HCT116 (cell line): ENCODE results near the gene MAGEA4. TPM values are rescaled to one million over a fixed set of nuclear protein-coding genes. Genes with fewer than 3 reads are reported as not detected.

ENCODE experiments used
- ATAC-seq: fragments of 200-7000 bp; cut with Tn5 transposase; 2 replicates; pipeline ENCODE4 v1.9.1; 2020; ENCODE audit warnings: mild to moderate bottlenecking, moderate library complexity
- BruUV-seq: library from RNA; stranded (reverse); fragments of 400-500 nt; replicated peaks from 2 replicates; lab custom pipeline; 2021; lab: Mats Ljungman, UMichigan
- CTCF ChIA-PET: fragments of 300-600 bp; sonication (Branson Sonifier 250); formaldehyde crosslinking; loops from one replicate; lab custom pipeline; 2021; ENCODE audit warnings: antibody characterized with exemption; lab: Charles Lee
- POLR2A ChIA-PET: fragments of 300-600, 350-600 bp; sonication (Branson Sonifier 250); formaldehyde crosslinking; loops from one replicate; lab custom pipeline; 2021; ENCODE audit warnings: antibody characterized with exemption; lab: Charles Lee
- RAD21 ChIA-PET, 2 experiments: fragments of 300-600 bp; sonication (Branson Sonifier 250); formaldehyde crosslinking; loops; one replicate each; lab custom pipeline; 2023; ENCODE audit warnings: low total read pairs in 2 of 2; ENCODE audit not compliant: uncharacterized antibody in 2 of 2, unreplicated experiment in 2 of 2, low non-redundant PET in 1 of 2; lab: Charles Lee
- DNase-seq: peaks from one replicate; pipeline ENCODE4 v3.0.0-alpha.2; 2010; ENCODE audit warnings: low read depth, low spot score
- H2AFZ ChIP-seq: fragments of 200-600 bp; shearing (Covaris generic), sonication (generic); 2 replicates; pipeline ENCODE4 v1.6.1; 2017; ENCODE audit warnings: low read depth, mixed run types, mixed read lengths, antibody characterized with exemption, low read length; ENCODE audit not compliant: poor library complexity, severe bottlenecking
- H3K27ac ChIP-seq: 2 replicates; pipeline ENCODE4 v1.5.1; 2012; ENCODE audit warnings: low read depth, low read length
- H3K27me3 ChIP-seq: fragments of 200-600 bp; sonication (generic); 2 replicates; pipeline ENCODE4 v1.6.1; 2016; ENCODE audit warnings: mixed run types, low read length, mixed read lengths; ENCODE audit not compliant: insufficient read depth
- H3K36me3 ChIP-seq, 2 experiments: fragments of 200-500 bp in 1 of 2; fragments of 200-600 bp in 1 of 2; sonication (Bioruptor generic) in 1 of 2; sonication (generic) in 1 of 2; 2 replicates each; pipeline versions ENCODE4 v1.5.1 to v1.6.1; 2014 to 2016; ENCODE audit warnings: low read length in 2 of 2, inconsistent platforms in 1 of 2, mixed read lengths in 1 of 2, mixed run types in 1 of 2; ENCODE audit not compliant: insufficient read depth in 2 of 2, control insufficient read depth in 1 of 2
- H3K4me1 ChIP-seq, 2 experiments: fragments of 200-600 bp in 1 of 2; sonication (generic) in 1 of 2; 2 replicates each; pipeline versions ENCODE4 v1.5.1 to v1.6.1; 2012 to 2017; ENCODE audit warnings: low read length in 2 of 2, inconsistent platforms in 1 of 2, mild to moderate bottlenecking in 1 of 2, mixed read lengths in 1 of 2, mixed run types in 1 of 2, moderate library complexity in 1 of 2; ENCODE audit not compliant: insufficient read depth in 2 of 2, control insufficient read depth in 1 of 2
- H3K4me2 ChIP-seq: fragments of 200-600 bp; sonication (generic); 2 replicates; pipeline ENCODE4 v1.6.1; 2017; ENCODE audit warnings: mixed run types, low read length, mixed read lengths
- H3K4me3 ChIP-seq, 2 experiments: fragments of 200-600 bp in 1 of 2; sonication (generic) in 1 of 2; replicated peaks in 1 of 2; 2 replicates each; pipeline ENCODE4 v1.5.1; 2011 to 2016; ENCODE audit warnings: low read length in 2 of 2, control low read depth in 1 of 2, low read depth in 1 of 2, mild to moderate bottlenecking in 1 of 2, mixed read lengths in 1 of 2, mixed run types in 1 of 2
- H3K79me2 ChIP-seq: fragments of 200-600 bp; sonication (generic); 2 replicates; pipeline ENCODE4 v1.6.1; 2017; ENCODE audit warnings: mild to moderate bottlenecking, mixed run types, low read length, moderate library complexity, mixed read lengths; ENCODE audit not compliant: insufficient read depth
- H3K9ac ChIP-seq: fragments of 200-600 bp; sonication (generic); 2 replicates; pipeline ENCODE4 v1.6.1; 2016; ENCODE audit warnings: low read length, mixed read lengths
- H3K9me2 ChIP-seq: fragments of 200-600 bp; sonication (generic), shearing (Covaris generic); 2 replicates; pipeline ENCODE4 v1.6.1; 2017; ENCODE audit warnings: mixed run types, mild to moderate bottlenecking, moderate library complexity; ENCODE audit not compliant: insufficient read depth
- H3K9me3 ChIP-seq, 2 experiments: fragments of 200-500 bp in 1 of 2; fragments of 200-600 bp in 1 of 2; sonication (Bioruptor generic) in 1 of 2; sonication (generic) in 1 of 2; 2 replicates each; pipeline ENCODE4 v1.6.1; 2014 to 2017; ENCODE audit warnings: low read length in 2 of 2, mixed read lengths in 2 of 2, inconsistent platforms in 1 of 2, low read depth in 1 of 2, mild to moderate bottlenecking in 1 of 2, mixed run types in 1 of 2, moderate library complexity in 1 of 2; ENCODE audit not compliant: control insufficient read depth in 1 of 2, insufficient read depth in 1 of 2
- H4K20me1 ChIP-seq: fragments of 200-600 bp; sonication (generic), shearing (Covaris generic); 2 replicates; pipeline ENCODE4 v1.6.1; 2017; ENCODE audit warnings: mixed run types, mild to moderate bottlenecking, moderate library complexity; ENCODE audit not compliant: insufficient read depth
- ATF3 ChIP-seq: IDR thresholded peaks from 2 replicates; pipeline ENCODE4 v1.6.1; 2012
- CBX3 ChIP-seq: IDR thresholded peaks from 2 replicates; pipeline ENCODE4 v1.6.1; 2012; ENCODE audit warnings: low read depth
- CEBPB ChIP-seq: IDR thresholded peaks from 2 replicates; pipeline ENCODE4 v1.6.1; 2012; ENCODE audit warnings: low read depth
- ELF1 ChIP-seq: IDR thresholded peaks from 2 replicates; pipeline ENCODE4 v1.6.1; 2012; ENCODE audit warnings: low read depth, borderline replicate concordance
- EZH2phosphoT487 ChIP-seq: fragments of 200-600 bp; IDR thresholded peaks from 2 replicates; pipeline ENCODE4 v1.6.1; 2018; ENCODE audit warnings: antibody characterized with exemption, borderline replicate concordance
- FOSL1 ChIP-seq: IDR thresholded peaks from 2 replicates; pipeline ENCODE4 v1.6.1; 2012; ENCODE audit warnings: low read depth
- JUND ChIP-seq: IDR thresholded peaks from 2 replicates; pipeline ENCODE4 v1.6.1; 2012
- POLR2A ChIP-seq: IDR thresholded peaks from 2 replicates; pipeline ENCODE4 v1.7.0; 2011; ENCODE audit warnings: borderline replicate concordance; ENCODE audit not compliant: insufficient read depth, insufficient read length; ENCODE audit errors: extremely low read depth
- POLR2AphosphoS5 ChIP-seq: IDR thresholded peaks from 2 replicates; pipeline ENCODE4 v1.6.1; 2011; ENCODE audit warnings: mild to moderate bottlenecking, low read depth, low read length, moderate library complexity
- RAD21 ChIP-seq: IDR thresholded peaks from 2 replicates; pipeline ENCODE4 v1.6.1; 2012; ENCODE audit warnings: low read depth, mild to moderate bottlenecking
- REST ChIP-seq: IDR thresholded peaks from 2 replicates; pipeline ENCODE4 v1.6.1; 2012; ENCODE audit warnings: low read depth
- SIN3A ChIP-seq: IDR thresholded peaks from 2 replicates; pipeline ENCODE4 v1.6.1; 2012; ENCODE audit warnings: low read depth
- SRF ChIP-seq: IDR thresholded peaks from 2 replicates; pipeline ENCODE4 v1.6.1; 2012; ENCODE audit warnings: low read depth
- TCF7L2 ChIP-seq: IDR thresholded peaks from 2 replicates; pipeline ENCODE4 v1.7.0; 2011; ENCODE audit warnings: borderline replicate concordance, inconsistent platforms; ENCODE audit not compliant: insufficient read depth, insufficient read length; ENCODE audit errors: extremely low read depth
- ZFX ChIP-seq: fragments of 450-650 bp; IDR thresholded peaks from 2 replicates; pipeline ENCODE4 v1.6.1; 2017
- ZNF274 ChIP-seq: fragments of 200-500 bp; sonication (Bioruptor generic); IDR thresholded peaks from 2 replicates; pipeline ENCODE4 v1.6.1; 2014; ENCODE audit warnings: mild to moderate bottlenecking, low read depth, low read length, inconsistent platforms
- intact Hi-C: fragments of 100-400 bp; cut with micrococcal nuclease; formaldehyde crosslinking; loops from 2 replicates; pipeline ENCODE4 v1.10.0; 2022
- total RNA-seq: library from RNA; stranded (reverse); gene quantifications from one replicate; pipeline ENCODE4 v1.2.1, GENCODE V29; 2021; ENCODE audit not compliant: unreplicated experiment

MAGEA4 gene
- total RNA-seq, 1 experiment from 2014 or later, result not detected

DNA sequence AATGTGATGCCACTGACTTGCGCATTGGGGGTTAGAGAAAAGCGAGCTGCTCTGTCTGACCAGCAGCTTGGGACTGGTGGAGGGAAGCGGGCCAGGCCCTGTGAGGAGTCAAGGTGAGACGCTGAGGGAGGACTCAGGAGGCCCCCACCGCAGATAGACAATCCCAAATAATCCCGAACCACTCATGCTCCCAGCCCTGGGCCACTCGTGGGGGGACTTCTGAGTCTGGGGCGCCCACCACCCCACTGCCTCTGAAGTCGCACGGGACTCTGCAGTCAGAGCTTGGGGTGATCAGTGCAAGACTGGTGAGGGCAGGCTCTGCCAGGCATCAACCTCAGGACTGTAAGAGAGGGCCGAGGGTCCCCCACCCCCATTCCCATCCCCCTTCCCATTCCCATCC lies 6.9 kb downstream of the MAGEA4 start:
- H4K20me1 ChIP-seq, result no peaks in the 10 kb centered on the region
- no peaks in the 10 kb centered on the region for H3K36me3 ChIP-seq
- H3K9me2 ChIP-seq, result no peaks in the 10 kb centered on the region
- no TSS peak for BruUV-seq
- no peak for ATAC-seq
- H3K27me3 ChIP-seq, result no peaks in the 10 kb centered on the region
- RAD21 ChIA-PET, result no interaction called here
- no peak overlapping the region for H3K9ac ChIP-seq
- DNase-seq, result no peak
- POLR2A ChIA-PET, result no interaction called here
- no peaks in the 10 kb centered on the region for H3K9me3 ChIP-seq
- TF ChIP-seq ZFX (no peak), JUND (no peak)
- intact Hi-C loops, result no loop called here
- CTCF ChIA-PET, result no interaction called here
- H3K4me1 ChIP-seq, result no peaks in the 10 kb centered on the region
- no peak overlapping the region for H3K27ac ChIP-seq
- no peak overlapping the region for H3K4me2 ChIP-seq
- H3K79me2 ChIP-seq, result no peaks in the 10 kb centered on the region
- no peak overlapping the region for H3K4me3 ChIP-seq
- no peak overlapping the region for H2AFZ ChIP-seq

DNA sequence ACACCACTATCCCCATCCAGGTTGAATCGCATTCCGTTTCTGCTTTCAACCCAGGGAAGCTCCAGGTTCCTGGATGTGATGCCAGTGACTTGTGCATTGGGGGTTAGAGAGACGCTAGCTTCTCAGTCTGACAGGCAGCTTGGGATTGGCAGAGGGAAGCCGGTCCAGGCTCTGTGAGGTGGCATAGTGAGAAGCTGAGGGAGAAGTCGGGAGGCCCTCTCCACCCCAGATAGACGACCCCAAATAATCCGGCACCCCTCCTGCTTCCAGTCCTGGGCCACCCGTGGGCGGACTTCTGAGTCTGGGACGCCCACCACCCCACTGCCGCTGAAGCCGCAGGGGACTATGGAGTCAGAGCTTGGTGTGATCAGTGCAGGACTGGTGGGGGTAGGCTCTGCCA lies 7.4 kb downstream of the MAGEA4 start:
- Histone ChIP-seq H3K9ac (no peak overlapping the region), H3K9me2 (no peaks in the 10 kb centered on the region), H2AFZ (no peak overlapping the region), H3K27ac (no peak overlapping the region), H3K4me1 (no peaks in the 10 kb centered on the region), H3K4me2 (no peak overlapping the region), H3K27me3 (no peaks in the 10 kb centered on the region), H3K79me2 (no peaks in the 10 kb centered on the region), H3K4me3 (no peak overlapping the region), H3K36me3 (no peaks in the 10 kb centered on the region), H3K9me3 (no peaks in the 10 kb centered on the region), H4K20me1 (no peaks in the 10 kb centered on the region)
- BruUV-seq, result no TSS peak
- TF ChIP-seq ELF1 (no peak), ZNF274 (no peak), RAD21 (no peak), CBX3 (no peak), REST (no peak), ATF3 (no peak), CEBPB (no peak), FOSL1 (no peak), SRF (no peak), POLR2A (no peak), TCF7L2 (no peak), POLR2AphosphoS5 (no peak), EZH2phosphoT487 (no peak), SIN3A (no peak)
- ATAC-seq, result no peak
- RAD21 ChIA-PET, result no interaction called here
- POLR2A ChIA-PET, result no interaction called here
- CTCF ChIA-PET, result no interaction called here
- DNase-seq, result no peak
- intact Hi-C loops, result no loop called here
